ENCODE measurements around the gene PAQR7.

The PAQR7 gene

GRCh38 chr1:25875154-25875855 is at the start of gene PAQR7:
TSS of gene PAQR7 (minus strand) at chr1:25875708. CDS start at chr1:25863839, 11,869 bp downstream.
- DNase-seq = peak; percentile 31 to 42 (median 32)

GRCh38 chr1:25924454-25924853 is 48.9 kb upstream of the PAQR7 start:
- no peak for DNase-seq

DNA sequence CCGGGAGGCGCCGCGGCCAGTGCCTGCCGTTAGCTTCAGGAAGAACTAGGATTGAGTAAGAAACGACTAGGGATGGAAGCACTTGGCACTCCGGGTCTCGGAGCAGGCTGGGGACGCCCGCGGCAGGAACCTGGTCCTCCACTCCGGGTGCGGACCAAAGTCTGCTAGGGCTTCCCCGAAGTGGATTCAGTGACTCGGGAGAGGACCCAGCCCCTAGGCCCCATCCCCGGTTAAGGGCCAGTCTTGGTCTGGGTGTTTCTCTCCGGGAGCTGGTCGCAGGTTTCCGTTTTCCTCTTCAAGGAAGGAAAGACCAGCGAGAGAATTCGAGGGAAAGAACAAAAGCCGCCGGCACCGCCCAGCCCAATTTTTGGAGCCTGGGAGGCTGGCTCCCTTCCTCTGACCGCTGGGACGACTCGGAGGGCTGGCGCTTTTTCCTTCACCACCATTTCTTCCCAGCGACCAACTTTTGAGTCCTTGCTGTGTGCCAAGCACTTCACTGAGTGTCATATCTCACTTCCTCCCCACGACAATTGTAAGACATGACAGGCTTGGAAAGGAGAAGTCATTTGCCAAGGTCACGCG is 47.6 kb upstream of the PAQR7 start:
- peak in 1 of 4 experiments; percentile 27 for DNase-seq

- peak in 2 of 4 experiments; percentile 10 to 14 for DNase-seq
Measured at GRCh38 chr1:25922056-25922970, 46.8 kb upstream of the PAQR7 start.

GRCh38 chr1:25918615-25919014 is 43.1 kb upstream of the PAQR7 start:
- no peak for DNase-seq

GRCh38 chr1:25917996-25918395 is 42.5 kb upstream of the PAQR7 start:
- no peak for DNase-seq

DNA sequence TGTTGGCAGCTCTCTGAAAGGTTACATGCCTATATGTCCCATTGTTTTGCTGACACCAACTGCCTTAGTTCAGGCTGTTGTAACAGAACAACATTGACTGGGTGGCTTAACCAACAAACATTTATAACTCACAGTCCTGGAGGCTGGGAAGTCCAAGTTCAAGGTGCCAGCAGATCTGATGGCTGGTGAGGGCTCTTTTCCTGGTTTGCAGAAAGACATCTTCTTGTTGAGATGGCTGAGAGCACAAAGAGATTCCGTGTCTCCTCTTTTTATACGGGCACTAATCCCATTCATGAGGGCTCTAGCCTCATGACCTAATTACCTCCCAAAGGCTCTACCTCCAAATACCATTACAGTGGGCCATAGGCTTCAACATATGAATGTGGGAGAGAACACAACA is 41.0 kb upstream of the PAQR7 start:
- DNase-seq = no peak

DNA sequence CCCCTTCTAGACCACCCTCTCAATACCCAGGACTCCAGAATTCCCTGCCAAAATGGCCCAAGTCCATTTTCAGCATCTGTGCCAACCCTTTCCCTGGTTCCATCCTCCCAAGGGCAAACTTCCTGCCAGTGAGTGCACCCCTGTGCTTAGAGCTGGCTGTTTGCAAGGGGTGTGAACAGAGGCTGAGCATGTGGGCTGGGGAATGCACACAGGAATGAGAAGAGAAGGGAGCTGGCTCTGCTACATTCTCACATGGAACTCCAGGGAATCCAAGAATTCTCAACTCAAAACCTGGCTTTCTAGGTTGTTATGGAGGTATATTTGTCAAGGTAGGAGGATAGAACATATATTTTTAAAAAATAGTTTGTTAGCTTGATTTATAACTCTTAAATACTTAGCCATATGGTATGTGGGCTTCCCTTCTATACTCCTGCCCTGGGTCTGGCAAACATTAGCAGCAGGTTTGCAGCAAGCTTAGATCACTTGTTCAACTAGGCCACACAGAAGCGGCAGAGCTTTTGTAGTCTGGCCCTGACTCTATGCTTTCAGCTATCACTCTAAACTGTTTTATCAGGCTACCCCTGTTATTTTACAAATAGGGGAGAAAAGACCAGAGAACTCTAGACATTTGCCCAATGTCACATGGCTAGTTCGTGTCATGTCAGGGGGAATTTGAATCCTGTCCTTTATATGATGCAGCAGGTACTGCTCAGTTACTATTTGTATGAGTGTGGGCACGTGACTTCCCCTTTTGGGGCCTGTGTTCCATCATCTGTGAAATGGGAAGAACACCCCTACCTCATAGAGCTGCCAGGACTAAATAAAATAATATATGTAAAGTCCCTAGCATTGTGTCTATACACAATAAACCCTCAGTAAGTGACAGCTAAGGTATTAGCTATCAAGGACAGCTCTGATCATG is 38.8 kb upstream of the PAQR7 start:
- DNase-seq = no peak

DNA sequence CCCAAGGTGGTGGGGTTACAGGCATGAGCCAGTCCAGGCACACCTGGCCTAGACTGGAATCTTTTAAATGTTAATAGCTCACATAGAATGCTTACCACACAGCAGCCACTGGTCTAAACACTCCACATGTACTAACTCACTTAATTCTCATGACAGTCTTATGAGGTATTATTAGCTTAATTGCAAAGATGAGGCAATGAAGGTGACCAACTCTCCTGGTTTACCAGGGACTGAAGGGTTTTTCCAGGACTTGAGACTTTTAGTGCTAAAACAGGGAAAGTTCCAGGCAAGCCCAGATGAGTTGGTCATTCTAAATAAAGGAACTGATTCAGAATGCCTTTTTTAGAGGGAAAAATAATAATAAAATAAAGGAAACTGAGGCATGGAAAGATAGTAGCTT is 37.7 kb upstream of the PAQR7 start:
- no peak for DNase-seq

DNA sequence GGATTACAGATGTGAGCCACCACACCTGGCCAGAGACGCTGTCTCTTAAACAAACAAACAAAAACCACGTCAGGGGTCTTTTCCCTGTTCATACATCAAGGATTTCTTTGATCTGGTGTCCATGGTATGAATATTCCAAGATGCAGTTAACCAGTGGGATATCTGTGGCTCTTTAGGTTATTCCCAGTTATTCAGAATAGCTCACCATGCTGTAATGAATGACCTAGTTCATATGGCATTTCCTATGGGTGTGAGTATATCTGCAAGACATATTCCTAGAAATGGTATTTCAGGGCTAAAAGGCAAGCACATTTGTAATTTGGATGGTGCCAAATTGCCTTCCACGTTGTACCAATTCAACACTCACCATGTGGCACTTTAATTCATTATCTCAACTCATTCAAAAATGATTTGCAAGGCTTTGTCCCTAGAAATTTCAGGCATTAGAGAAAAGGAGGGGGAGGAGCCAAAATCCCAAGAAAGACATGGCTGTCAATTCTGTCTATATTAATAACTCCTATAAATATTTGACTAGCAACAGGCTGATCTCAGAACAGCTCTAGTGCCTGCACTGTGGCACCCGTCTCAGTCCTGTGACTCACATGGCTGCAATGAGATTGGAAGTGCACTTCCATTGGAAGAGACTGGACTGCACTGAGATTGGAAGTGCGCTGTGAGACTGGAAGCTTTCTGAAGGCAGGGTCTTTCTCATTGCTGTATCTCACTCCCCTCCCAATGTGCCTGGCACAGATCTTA is 36.7 kb upstream of the PAQR7 start:
- no peak for DNase-seq

GRCh38 chr1:25911162-25911561 is 35.7 kb upstream of the PAQR7 start:
- no peak for DNase-seq

DNA sequence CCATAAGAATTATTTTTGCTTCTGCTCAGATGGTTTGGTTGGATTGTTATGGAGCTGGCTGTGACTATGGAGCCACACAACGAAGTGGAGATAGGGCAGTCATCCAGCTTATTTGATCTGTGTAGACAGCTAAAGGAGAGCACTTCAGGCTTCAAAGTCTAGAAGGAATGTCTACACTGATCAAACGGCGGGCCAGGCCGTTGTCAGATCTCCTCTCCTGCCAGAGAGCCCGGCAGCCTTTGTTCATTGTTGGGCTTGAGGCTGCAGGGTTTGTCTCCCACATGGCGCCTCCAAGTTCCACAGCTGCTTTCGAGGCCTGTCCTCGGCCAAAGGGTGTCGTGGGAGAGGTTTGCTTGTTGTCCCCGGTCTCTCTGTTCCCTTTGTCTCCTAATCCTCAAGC is 33.5 kb upstream of the PAQR7 start:
- no peak for DNase-seq

GRCh38 chr1:25908161-25908560 is 32.7 kb upstream of the PAQR7 start:
- DNase-seq = no peak

DNA sequence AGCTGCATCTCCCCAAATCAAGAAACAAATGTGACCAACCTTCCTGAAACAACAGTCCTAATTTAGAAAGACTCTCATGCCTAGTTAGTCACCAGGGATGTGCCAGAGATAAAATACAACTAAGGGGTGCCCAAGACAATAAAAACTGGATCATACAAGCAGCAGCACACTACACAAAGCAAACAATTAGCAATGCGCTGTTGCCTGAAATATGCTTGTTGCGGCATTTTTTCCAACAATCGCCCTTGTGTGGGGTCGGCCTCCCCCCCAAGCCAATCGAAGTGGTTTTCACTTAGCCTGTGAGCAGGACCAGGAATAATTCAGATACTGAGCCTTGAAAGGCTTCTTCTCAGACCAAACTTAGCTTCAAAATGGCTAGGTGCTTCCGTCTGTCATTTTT is 32.1 kb upstream of the PAQR7 start:
- DNase-seq = no peak

DNA sequence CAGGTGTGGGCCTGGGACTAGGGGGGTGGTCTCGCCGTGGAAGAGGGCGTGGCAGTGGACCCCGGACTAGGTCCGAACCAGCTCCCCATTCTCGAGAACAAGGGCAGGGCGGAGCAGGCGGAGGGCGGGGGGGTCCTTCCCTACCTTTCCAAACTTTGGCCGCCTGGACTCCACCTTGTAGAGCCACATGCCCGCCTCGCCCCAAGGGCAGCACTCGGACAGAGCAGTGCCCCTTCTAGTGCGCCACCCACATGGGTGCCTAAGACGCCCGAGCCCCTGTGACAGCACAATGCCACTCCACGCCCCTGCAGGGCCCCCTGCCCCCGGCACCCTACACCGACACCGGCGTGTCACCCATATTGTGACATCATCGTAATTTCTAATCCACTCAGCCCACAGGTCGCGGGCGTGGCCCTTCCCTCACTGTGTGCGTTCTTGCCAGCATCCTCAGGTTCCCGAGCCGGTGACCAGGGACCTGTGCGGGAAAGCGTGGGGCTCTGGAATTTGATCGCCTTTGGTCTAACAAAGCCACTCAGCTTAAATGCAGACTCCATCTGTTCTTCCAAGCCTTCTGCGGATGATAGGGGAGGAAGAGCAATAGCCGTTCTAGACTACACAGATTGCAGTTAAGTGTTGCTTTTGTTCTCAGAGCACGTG is 31.3 kb upstream of the PAQR7 start:
- no peak for DNase-seq

GRCh38 chr1:25905680-25906643 is 30.5 kb upstream of the PAQR7 start, which contains the start of gene STMN1:
TSS of gene STMN1 (minus strand) at chr1:25906419. CDS start at chr1:25904676, 1,743 bp downstream.
- peak; percentile 74 to 89 (median 82) for DNase-seq

GRCh38 chr1:25904943-25905679 is 29.6 kb upstream of the PAQR7 start:
- peak; percentile 81 to 91 (median 84) for DNase-seq

GRCh38 chr1:25903986-25904385 is 28.5 kb upstream of the PAQR7 start:
- no peak for DNase-seq

GRCh38 chr1:25902462-25902861 is 27.0 kb upstream of the PAQR7 start:
- no peak for DNase-seq

Measured in activated CD4-positive, CD25-positive, alpha-beta regulatory T cell (primary cell).